Activated CD8-positive, alpha-beta memory T cell treated with anti-CD3 and anti-CD28 coated beads, Interleukin-2, amount 50 U/mL, for 1 hour (primary cell): Measurements from ENCODE around the gene ATP11C.
"Not testable (repeated sequence)": the region's sequence is repeated elsewhere in the genome, so short reads cannot be mapped to it uniquely, and the experiment has no call there.

Experiments used
- DNase-seq: peaks from one replicate; pipeline ENCODE4 v3.0.0-alpha.2; 2020; ENCODE audit errors: extremely low read depth

Gene ATP11C

GRCh38 chrX:139932901-139933796, at the start of gene ATP11C:
ATP11C (minus strand) TSS chrX:139933053; CDS start chrX:139932042, 1,011 bp downstream.
- DNase-seq, result peak; percentile 45

- no peak for DNase-seq
These were observed 41.6 kb upstream of the ATP11C start for GRCh38 chrX:139974471-139974870.

- DNase-seq, result no peak
These were observed 40.1 kb upstream of the ATP11C start for GRCh38 chrX:139972629-139973624.

GRCh38 chrX:139972113-139972512, 39.3 kb upstream of the ATP11C start:
- DNase-seq, result no peak

GRCh38 chrX:139971394-139971749, 38.5 kb upstream of the ATP11C start:
- DNase-seq, result no peak

GRCh38 chrX:139969286-139969685, 36.4 kb upstream of the ATP11C start:
- no peak for DNase-seq

GRCh38 chrX:139967750-139968149, 34.9 kb upstream of the ATP11C start:
- no peak for DNase-seq

- no peak for DNase-seq
These were observed 34.4 kb upstream of the ATP11C start for GRCh38 chrX:139967300-139967699.

GRCh38 chrX:139966159-139966558, 33.3 kb upstream of the ATP11C start:
- DNase-seq, result not testable (repeated sequence)

GRCh38 chrX:139965421-139965820, 32.6 kb upstream of the ATP11C start, which contains the start of gene CXorf66:
CXorf66 (minus strand) TSS chrX:139965521; CDS start chrX:139965496, 25 bp downstream.
- DNase-seq, result no peak

- not testable (repeated sequence) for DNase-seq
These were observed 28.2 kb upstream of the ATP11C start for GRCh38 chrX:139961091-139961490.

GRCh38 chrX:139949703-139950102, 16.9 kb upstream of the ATP11C start:
- DNase-seq, result no peak

- DNase-seq, result no peak
These were observed 12.2 kb upstream of the ATP11C start for GRCh38 chrX:139945075-139945474.

GRCh38 chrX:139936259-139936658, 3.4 kb upstream of the ATP11C start:
- no peak for DNase-seq

- no peak for DNase-seq
These were observed 1.1 kb upstream of the ATP11C start for GRCh38 chrX:139933904-139934303.

- no peak for DNase-seq
These were observed 566 bp downstream of the ATP11C start for GRCh38 chrX:139932073-139932900.

- no peak for DNase-seq
These were observed 1.2 kb downstream of the ATP11C start for GRCh38 chrX:139931646-139932072.

- DNase-seq, result no peak
These were observed 1.8 kb downstream of the ATP11C start for GRCh38 chrX:139930916-139931645.

- no peak for DNase-seq
These were observed 2.5 kb downstream of the ATP11C start for GRCh38 chrX:139930401-139930800.

GRCh38 chrX:139929876-139930275, 3.0 kb downstream of the ATP11C start:
- no peak for DNase-seq

- no peak for DNase-seq
These were observed 8.2 kb downstream of the ATP11C start for GRCh38 chrX:139924696-139925095.
